GM21515 (cell line): ENCODE results near the gene APOC4.
"Not testable (repeated sequence)": the region's sequence is repeated elsewhere in the genome, so short reads cannot be mapped to it uniquely, and the experiment has no call there.

ENCODE experiments used
- ATAC-seq: cut with Tn5 transposase; IDR thresholded peaks from one replicate; pipeline ENCODE4 v1.9.1; 2021; ENCODE audit not compliant: unreplicated experiment

APOC4 gene, protein sequence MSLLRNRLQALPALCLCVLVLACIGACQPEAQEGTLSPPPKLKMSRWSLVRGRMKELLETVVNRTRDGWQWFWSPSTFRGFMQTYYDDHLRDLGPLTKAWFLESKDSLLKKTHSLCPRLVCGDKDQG

GRCh38 chr19:44942067-44942571, at the start of gene APOC4:
APOC4 (plus strand) TSS chr19:44942237; CDS start chr19:44942278, 41 bp downstream.
- ATAC-seq, result no peak

DNA sequence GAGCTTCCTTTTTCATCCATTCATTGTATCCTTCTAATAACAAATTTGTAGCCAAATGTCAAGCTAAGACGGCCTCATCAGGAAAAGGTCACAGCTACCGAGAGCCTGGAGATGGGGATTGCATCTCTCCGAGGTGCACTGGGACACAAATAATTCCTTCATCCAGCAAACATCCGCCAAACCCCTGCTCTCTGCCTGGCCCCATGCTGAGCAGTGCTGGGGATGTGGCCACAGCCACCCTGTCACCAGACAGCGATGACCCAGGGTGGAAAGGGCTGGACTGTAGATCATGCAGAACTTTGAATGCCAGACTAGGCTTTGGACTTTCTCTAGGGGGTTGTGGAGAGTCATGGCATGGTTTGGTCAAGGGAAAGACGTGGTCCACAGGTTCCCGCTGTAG, 49.1 kb upstream of the APOC4 start:
- ATAC-seq, result no peak

- no peak for ATAC-seq
These were observed 48.5 kb upstream of the APOC4 start for GRCh38 chr19:44893332-44894051.

- ATAC-seq, result no peak
These were observed 48.0 kb upstream of the APOC4 start for GRCh38 chr19:44894052-44894400.

DNA sequence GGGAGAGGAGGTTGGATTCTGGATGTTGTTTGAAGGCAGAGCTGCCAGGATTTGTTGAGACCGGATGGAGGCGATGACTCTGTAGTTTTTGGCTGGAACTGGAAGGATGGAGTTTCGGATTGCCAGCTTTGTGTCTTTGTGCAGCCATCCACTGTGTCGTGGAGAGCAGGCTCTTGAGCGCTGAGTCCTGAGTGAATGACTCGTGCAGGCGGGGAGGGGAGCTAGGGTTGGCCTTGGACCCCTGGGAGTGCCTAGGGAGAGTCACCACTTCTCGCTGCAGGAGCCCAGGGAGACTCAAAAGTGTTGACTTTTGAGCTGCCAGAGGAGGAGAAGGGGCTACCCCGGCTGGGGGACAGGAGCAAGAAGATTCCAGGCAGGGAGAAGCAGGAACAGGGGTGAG, 47.1 kb upstream of the APOC4 start:
- ATAC-seq, result no peak

GRCh38 chr19:44897835-44898234, 44.2 kb upstream of the APOC4 start:
- ATAC-seq, result no peak

DNA sequence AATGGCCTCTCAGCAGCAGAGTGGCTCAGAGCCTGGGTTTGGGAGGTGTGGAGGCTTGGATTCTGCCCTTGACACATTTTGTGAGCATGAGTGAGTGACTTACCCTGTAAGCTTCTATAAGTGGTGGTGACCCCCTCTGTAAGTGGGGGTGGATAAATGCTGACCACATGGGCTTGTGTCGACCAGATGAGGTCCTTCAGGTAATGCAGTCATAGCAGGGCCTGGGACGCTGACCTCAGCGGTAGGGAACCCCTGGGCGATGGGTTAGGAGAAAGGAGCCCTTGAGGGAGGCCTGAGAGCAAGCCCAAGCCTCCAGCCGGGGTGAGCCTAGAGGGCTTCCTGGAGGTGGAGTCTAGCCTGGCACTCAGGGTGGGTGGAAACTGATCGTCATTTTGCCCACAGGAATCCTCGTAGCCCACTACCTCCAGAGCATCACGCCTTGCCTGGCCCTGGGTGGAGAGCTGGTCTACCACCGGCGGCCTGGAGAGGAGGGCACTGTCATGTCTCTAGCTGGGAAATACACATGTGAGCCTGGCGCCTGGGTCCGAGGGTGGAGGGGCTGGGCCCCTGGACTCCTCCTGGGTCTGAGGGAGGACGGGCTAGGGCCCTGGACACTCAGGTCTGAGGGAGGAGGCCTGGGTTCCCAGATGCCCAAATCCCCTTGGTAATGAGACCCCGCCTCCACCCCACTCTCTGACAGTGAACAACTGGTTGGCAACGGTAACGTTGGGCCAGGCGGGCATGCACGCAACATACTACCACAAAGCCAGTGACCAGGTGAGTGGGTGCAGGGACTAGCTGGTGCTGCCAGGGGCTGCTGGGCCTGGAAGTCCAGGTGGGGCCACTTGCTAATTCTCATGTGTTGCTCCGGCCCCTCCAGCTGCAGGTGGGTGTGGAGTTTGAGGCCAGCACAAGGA, 41.5 kb upstream of the APOC4 start:
- ATAC-seq, result no peak

DNA sequence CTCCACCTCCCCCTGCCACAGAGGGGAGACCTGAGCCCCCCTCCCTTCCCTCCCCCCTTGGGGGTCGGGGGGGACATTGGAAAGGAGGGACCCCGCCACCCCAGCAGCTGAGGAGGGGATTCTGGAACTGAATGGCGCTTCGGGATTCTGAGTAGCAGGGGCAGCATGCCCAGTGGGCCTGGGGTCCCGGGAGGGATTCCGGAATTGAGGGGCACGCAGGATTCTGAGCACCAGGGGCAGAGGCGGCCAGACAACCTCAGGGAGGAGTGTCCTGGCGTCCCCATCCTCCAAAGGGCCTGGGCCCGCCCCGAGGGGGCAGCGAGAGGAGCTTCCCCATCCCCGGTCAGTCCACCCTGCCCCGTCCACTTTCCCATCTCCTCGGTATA, 38.8 kb upstream of the APOC4 start:
- no peak for ATAC-seq

DNA sequence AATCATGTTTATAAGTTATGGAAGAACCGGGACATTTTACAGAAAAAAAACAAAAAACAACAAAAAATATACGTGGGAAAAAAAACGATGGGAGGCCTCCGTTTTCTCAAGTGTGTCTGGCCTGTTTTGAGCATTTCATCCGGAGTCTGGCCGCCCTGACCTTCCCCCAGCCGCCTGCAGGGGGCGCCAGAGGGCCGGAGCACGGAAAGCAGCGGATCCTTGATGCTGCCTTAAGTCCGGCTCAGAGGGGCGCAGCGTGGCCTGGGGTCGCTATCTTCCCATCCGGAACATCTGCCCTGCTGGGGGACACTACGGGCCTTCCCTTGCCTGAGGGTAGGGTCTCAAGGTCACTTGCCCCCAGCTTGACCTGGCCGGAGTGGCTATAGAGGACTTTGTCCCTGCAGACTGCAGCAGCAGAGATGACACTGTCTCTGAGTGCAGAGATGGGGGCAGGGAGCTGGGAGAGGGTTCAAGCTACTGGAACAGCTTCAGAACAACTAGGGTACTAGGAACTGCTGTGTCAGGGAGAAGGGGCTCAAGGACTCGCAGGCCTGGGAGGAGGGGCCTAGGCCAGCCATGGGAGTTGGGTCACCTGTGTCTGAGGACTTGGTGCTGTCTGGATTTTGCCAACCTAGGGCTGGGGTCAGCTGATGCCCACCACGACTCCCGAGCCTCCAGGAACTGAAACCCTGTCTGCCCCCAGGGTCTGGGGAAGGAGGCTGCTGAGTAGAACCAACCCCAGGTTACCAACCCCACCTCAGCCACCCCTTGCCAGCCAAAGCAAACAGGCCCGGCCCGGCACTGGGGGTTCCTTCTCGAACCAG, 38.2 kb upstream of the APOC4 start:
- no peak for ATAC-seq

GRCh38 chr19:44904426-44904994, 37.5 kb upstream of the APOC4 start:
- ATAC-seq, result no peak

DNA sequence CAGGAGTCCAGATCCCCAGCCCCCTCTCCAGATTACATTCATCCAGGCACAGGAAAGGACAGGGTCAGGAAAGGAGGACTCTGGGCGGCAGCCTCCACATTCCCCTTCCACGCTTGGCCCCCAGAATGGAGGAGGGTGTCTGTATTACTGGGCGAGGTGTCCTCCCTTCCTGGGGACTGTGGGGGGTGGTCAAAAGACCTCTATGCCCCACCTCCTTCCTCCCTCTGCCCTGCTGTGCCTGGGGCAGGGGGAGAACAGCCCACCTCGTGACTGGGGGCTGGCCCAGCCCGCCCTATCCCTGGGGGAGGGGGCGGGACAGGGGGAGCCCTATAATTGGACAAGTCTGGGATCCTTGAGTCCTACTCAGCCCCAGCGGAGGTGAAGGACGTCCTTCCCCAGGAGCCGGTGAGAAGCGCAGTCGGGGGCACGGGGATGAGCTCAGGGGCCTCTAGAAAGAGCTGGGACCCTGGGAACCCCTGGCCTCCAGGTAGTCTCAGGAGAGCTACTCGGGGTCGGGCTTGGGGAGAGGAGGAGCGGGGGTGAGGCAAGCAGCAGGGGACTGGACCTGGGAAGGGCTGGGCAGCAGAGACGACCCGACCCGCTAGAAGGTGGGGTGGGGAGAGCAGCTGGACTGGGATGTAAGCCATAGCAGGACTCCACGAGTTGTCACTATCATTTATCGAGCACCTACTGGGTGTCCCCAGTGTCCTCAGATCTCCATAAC, 36.4 kb upstream of the APOC4 start, which contains the start of gene APOE:
TSS of gene APOE (plus strand) at position 360 of the 724 bp plus-strand sequence. CDS start 829 bp downstream, outside the sequence.
- no peak for ATAC-seq

GRCh38 chr19:44907613-44908012, 34.4 kb upstream of the APOC4 start:
- no peak for ATAC-seq

DNA sequence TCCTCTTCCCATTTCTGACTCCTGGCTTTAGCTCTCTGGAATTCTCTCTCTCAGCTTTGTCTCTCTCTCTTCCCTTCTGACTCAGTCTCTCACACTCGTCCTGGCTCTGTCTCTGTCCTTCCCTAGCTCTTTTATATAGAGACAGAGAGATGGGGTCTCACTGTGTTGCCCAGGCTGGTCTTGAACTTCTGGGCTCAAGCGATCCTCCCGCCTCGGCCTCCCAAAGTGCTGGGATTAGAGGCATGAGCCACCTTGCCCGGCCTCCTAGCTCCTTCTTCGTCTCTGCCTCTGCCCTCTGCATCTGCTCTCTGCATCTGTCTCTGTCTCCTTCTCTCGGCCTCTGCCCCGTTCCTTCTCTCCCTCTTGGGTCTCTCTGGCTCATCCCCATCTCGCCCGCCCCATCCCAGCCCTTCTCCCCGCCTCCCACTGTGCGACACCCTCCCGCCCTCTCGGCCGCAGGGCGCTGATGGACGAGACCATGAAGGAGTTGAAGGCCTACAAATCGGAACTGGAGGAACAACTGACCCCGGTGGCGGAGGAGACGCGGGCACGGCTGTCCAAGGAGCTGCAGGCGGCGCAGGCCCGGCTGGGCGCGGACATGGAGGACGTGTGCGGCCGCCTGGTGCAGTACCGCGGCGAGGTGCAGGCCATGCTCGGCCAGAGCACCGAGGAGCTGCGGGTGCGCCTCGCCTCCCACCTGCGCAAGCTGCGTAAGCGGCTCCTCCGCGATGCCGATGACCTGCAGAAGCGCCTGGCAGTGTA, 33.8 kb upstream of the APOC4 start:
- no peak for ATAC-seq

DNA sequence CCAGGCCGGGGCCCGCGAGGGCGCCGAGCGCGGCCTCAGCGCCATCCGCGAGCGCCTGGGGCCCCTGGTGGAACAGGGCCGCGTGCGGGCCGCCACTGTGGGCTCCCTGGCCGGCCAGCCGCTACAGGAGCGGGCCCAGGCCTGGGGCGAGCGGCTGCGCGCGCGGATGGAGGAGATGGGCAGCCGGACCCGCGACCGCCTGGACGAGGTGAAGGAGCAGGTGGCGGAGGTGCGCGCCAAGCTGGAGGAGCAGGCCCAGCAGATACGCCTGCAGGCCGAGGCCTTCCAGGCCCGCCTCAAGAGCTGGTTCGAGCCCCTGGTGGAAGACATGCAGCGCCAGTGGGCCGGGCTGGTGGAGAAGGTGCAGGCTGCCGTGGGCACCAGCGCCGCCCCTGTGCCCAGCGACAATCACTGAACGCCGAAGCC, 33.2 kb upstream of the APOC4 start:
- no peak for ATAC-seq

- no peak for ATAC-seq
These were observed 32.3 kb upstream of the APOC4 start for GRCh38 chr19:44909775-44910174.

- not testable (repeated sequence) for ATAC-seq
These were observed 30.1 kb upstream of the APOC4 start for GRCh38 chr19:44911896-44912295.

DNA sequence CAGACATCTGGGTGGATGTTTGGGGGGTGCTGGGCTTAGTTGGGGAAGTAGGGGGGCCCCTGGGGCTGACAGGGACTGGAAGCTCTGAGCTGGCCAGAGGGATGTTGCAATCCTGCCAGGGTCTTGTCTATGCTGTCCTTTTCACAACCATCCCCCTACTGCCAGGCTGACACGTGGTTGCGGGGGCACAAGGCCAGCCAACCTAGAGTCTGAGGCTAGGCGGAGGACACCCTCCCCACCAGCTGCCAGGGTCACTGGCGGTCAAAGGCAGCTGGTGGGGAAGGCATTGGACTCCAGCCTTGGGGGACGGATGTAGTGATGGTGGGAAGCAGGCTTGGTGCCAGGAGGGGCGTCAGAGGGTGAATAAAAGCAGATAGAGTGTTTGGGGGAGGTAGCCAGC, 29.2 kb upstream of the APOC4 start:
- no peak for ATAC-seq

- ATAC-seq, result not testable (repeated sequence)
These were observed 28.3 kb upstream of the APOC4 start for GRCh38 chr19:44913512-44914432.
